Measurements from ENCODE around the gene OTOF. TPM values are rescaled to one million over a fixed set of nuclear protein-coding genes. Genes with fewer than 3 reads are reported as not detected.

OTOF gene
- total RNA-seq, 3 donors from 2014 or later: 0.60 TPM; not detected in 2

- intact Hi-C loops (cut with DNase I, micrococcal nuclease): no loop called here
- DNase-seq: peak in 1 of 3 donors; percentile 10
- H3K9me3 ChIP-seq: no peaks in the 10 kb centered on the region
- no peaks in the 10 kb centered on the region for H3K4me1 ChIP-seq (ENCODE audit: low read depth)
- no peak overlapping the region for H3K4me3 ChIP-seq
- no peaks in the 10 kb centered on the region for H3K36me3 ChIP-seq (ENCODE audit: low read depth)
- no peak for TF ChIP-seq CTCF (IDR thresholded peaks at IDR 0.05)
- ATAC-seq: no peak
Observed at GRCh38 chr2:26492749-26493515, 15.0 kb upstream of the OTOF start.

- Histone ChIP-seq H3K4me1 (ENCODE audit: low read depth) (no peaks in the 10 kb centered on the region), H3K9me3 (no peaks in the 10 kb centered on the region), H3K36me3 (ENCODE audit: low read depth) (no peaks in the 10 kb centered on the region), H3K4me3 (no peak overlapping the region)
- DNase-seq (peak in 1 of 3 donors; percentile 38), ATAC-seq (peak; percentile 91)
- intact Hi-C loops (cut with DNase I, micrococcal nuclease): no loop called here
- TF ChIP-seq CTCF (IDR thresholded peaks at IDR 0.05): no peak
Observed at GRCh38 chr2:26491563-26492167, 13.7 kb upstream of the OTOF start.

GRCh38 chr2:26489213-26489850, 11.4 kb upstream of the OTOF start:
- ATAC-seq: no peak
- no peak for TF ChIP-seq CTCF (IDR thresholded peaks at IDR 0.05)
- intact Hi-C loops (cut with DNase I, micrococcal nuclease): no loop called here

GRCh38 chr2:26488463-26489212, 10.7 kb upstream of the OTOF start:
- intact Hi-C loops (cut with DNase I, micrococcal nuclease): no loop called here
- no peak for ATAC-seq
- H3K4me3 ChIP-seq: no peak overlapping the region
- H3K9me3 ChIP-seq: no peaks in the 10 kb centered on the region
- DNase-seq: no peak
- no peak for TF ChIP-seq CTCF (IDR thresholded peaks at IDR 0.05)
- H3K36me3 ChIP-seq (ENCODE audit: low read depth): no peaks in the 10 kb centered on the region
- H3K4me1 ChIP-seq (ENCODE audit: low read depth): no peaks in the 10 kb centered on the region

More at GRCh38 chr2:26489213-26489850, 11.4 kb upstream of the OTOF start:
- Histone ChIP-seq H3K36me3 (ENCODE audit: low read depth) (no peaks in the 10 kb centered on the region), H3K9me3 (no peaks in the 10 kb centered on the region), H3K4me3 (no peak overlapping the region), H3K4me1 (ENCODE audit: low read depth) (no peaks in the 10 kb centered on the region)
- no peak for DNase-seq

- intact Hi-C loops (cut with DNase I, micrococcal nuclease): no loop called here
- no peak overlapping the region for H3K4me3 ChIP-seq
- ATAC-seq: no peak
- H3K36me3 ChIP-seq (ENCODE audit: low read depth): no peaks in the 10 kb centered on the region
- TF ChIP-seq CTCF (IDR thresholded peaks at IDR 0.05): no peak
- no peaks in the 10 kb centered on the region for H3K4me1 ChIP-seq (ENCODE audit: low read depth)
- H3K9me3 ChIP-seq: no peaks in the 10 kb centered on the region
- DNase-seq: peak in 1 of 3 donors; percentile 6
Observed at GRCh38 chr2:26487192-26487591, 9.3 kb upstream of the OTOF start.
